HL-60 (cell line): ENCODE results near the gene ZSWIM9.

Experiments
- DNase-seq, 2 experiments: peaks; one replicate each; pipeline ENCODE4 v3.0.0-alpha.2; 2010 to 2020; ENCODE audit warnings: low read depth in 1 of 2, low spot score in 1 of 2
- H3K27ac ChIP-seq: fragments of 250-450 bp; sonication (Bioruptor Pico); replicated peaks from 2 replicates; pipeline ENCODE4 v1.5.1; 2020; ENCODE audit warnings: mild to moderate bottlenecking, moderate library complexity
- H3K27me3 ChIP-seq: fragments of 250-450 bp; sonication (Bioruptor Pico); 2 replicates; pipeline ENCODE4 v1.5.1; 2021; ENCODE audit warnings: mild to moderate bottlenecking, moderate library complexity; ENCODE audit not compliant: insufficient read depth, poor library complexity, severe bottlenecking
- H3K4me3 ChIP-seq: replicated peaks from 2 replicates; pipeline ENCODE4 v1.5.1; 2011; ENCODE audit warnings: mild to moderate bottlenecking, control low read depth, low read length; ENCODE audit not compliant: insufficient read depth
- GABPA ChIP-seq: IDR thresholded peaks from 2 replicates; pipeline ENCODE4 v1.6.1; 2012; ENCODE audit warnings: low read depth
- POLR2AphosphoS5 ChIP-seq: IDR thresholded peaks from 2 replicates; pipeline ENCODE4 v1.6.1; 2012; ENCODE audit warnings: low read depth
- SPI1 ChIP-seq: IDR thresholded peaks from 2 replicates; pipeline ENCODE4 v1.6.1; 2012; ENCODE audit warnings: low read depth, mild to moderate bottlenecking, borderline replicate concordance
- TF ChIP-seq, protein P1 (sequence below): IDR thresholded peaks from one replicate; pipeline ENCODE4 v1.5.1; 2011; ENCODE audit warnings: low read length, control low read depth, inconsistent platforms; ENCODE audit not compliant: insufficient read depth
- TF ChIP-seq, protein P2 (sequence below): IDR thresholded peaks from 2 replicates; pipeline ENCODE4 v1.6.1; 2012; ENCODE audit warnings: low read depth; ENCODE audit not compliant: insufficient replicate concordance

ZSWIM9 gene

DNA sequence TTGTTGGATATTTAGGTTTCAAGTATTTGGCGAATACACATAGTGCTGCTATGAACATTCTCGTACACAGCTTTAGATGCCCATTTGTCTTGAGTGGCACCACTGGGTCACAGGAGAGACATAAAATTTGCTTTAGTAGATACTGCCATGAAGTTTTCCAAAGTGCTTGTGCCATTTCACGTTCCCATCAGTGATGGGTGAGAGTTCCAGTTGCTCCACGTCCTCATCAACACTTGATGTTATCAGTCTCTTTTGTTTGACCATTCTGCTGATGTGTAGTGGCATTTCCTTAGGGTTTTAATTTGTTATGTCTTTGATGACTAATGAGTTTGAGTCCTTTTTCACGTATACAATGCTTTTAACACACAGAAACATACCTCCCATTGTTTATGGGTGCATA is 11.0 kb downstream of the ZSWIM9 start:
- Histone ChIP-seq H3K4me3 (no peak overlapping the region), H3K27ac (no peak overlapping the region), H3K27me3 (no peaks in the 10 kb centered on the region)
- DNase-seq: no peak
- TF ChIP-seq, protein P1, sequence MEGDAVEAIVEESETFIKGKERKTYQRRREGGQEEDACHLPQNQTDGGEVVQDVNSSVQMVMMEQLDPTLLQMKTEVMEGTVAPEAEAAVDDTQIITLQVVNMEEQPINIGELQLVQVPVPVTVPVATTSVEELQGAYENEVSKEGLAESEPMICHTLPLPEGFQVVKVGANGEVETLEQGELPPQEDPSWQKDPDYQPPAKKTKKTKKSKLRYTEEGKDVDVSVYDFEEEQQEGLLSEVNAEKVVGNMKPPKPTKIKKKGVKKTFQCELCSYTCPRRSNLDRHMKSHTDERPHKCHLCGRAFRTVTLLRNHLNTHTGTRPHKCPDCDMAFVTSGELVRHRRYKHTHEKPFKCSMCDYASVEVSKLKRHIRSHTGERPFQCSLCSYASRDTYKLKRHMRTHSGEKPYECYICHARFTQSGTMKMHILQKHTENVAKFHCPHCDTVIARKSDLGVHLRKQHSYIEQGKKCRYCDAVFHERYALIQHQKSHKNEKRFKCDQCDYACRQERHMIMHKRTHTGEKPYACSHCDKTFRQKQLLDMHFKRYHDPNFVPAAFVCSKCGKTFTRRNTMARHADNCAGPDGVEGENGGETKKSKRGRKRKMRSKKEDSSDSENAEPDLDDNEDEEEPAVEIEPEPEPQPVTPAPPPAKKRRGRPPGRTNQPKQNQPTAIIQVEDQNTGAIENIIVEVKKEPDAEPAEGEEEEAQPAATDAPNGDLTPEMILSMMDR: no peak
- TF ChIP-seq POLR2AphosphoS5 (no peak), GABPA (no peak), SPI1 (no peak)
- TF ChIP-seq, protein P2, sequence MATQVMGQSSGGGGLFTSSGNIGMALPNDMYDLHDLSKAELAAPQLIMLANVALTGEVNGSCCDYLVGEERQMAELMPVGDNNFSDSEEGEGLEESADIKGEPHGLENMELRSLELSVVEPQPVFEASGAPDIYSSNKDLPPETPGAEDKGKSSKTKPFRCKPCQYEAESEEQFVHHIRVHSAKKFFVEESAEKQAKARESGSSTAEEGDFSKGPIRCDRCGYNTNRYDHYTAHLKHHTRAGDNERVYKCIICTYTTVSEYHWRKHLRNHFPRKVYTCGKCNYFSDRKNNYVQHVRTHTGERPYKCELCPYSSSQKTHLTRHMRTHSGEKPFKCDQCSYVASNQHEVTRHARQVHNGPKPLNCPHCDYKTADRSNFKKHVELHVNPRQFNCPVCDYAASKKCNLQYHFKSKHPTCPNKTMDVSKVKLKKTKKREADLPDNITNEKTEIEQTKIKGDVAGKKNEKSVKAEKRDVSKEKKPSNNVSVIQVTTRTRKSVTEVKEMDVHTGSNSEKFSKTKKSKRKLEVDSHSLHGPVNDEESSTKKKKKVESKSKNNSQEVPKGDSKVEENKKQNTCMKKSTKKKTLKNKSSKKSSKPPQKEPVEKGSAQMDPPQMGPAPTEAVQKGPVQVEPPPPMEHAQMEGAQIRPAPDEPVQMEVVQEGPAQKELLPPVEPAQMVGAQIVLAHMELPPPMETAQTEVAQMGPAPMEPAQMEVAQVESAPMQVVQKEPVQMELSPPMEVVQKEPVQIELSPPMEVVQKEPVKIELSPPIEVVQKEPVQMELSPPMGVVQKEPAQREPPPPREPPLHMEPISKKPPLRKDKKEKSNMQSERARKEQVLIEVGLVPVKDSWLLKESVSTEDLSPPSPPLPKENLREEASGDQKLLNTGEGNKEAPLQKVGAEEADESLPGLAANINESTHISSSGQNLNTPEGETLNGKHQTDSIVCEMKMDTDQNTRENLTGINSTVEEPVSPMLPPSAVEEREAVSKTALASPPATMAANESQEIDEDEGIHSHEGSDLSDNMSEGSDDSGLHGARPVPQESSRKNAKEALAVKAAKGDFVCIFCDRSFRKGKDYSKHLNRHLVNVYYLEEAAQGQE: no peak

DNA sequence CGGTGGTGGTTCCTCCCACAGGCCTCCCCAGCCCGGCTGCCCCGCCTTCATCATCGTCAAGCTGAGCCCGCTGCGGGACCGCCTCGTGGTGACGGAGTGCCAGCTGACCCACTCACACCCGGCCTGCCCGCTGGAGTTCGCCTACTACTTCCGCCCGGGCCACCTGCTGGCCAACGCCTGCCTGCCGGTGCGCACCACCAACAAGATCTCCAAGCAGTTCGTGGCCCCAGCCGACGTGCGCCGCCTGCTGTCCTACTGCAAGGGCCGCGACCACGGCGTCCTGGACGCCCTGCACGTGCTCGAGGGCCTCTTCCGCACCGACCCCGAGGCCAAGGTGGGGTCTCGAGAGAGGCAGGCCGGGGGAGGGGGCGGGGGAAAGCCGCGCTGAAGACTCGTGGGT is 12.0 kb downstream of the ZSWIM9 start:
- H3K27ac ChIP-seq: no peak overlapping the region
- no peaks in the 10 kb centered on the region for H3K27me3 ChIP-seq
- no peak for DNase-seq
- TF ChIP-seq, protein P1: no peak
- TF ChIP-seq POLR2AphosphoS5 (no peak), SPI1 (no peak), GABPA (no peak)
- TF ChIP-seq, protein P2: no peak
- H3K4me3 ChIP-seq: no peak overlapping the region

DNA sequence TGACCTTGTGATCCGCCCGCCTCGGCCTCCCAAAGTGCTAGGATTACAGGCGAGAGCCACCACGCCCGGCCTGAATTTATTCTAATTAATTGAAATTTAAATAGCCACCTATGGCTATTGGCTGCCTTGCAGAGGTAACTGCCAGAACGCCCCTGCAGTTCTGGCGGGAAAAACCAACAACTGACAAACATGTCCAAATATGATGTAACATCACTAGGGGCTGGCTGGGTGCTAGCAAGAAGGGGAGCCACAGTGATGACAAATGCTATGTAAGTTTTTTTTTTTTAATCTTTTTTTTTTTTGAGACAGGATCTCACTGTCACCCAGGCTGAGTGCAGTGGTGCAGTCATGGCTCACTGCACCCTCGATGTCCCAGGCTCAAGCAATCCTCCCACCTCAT is 12.9 kb downstream of the ZSWIM9 start:
- Histone ChIP-seq H3K4me3 (no peak overlapping the region), H3K27ac (no peak overlapping the region), H3K27me3 (no peaks in the 10 kb centered on the region)
- TF ChIP-seq GABPA: no peak
- no peak for TF ChIP-seq SPI1
- TF ChIP-seq, protein P1: no peak
- TF ChIP-seq, protein P2: no peak
- no peak for TF ChIP-seq POLR2AphosphoS5
- DNase-seq: no peak
